ENCODE data around the gene ZDHHC14. TPM values are rescaled to one million over a fixed set of nuclear protein-coding genes. Genes with fewer than 3 reads are reported as not detected.

ZDHHC14 gene
- total RNA-seq, 2 experiments from 2014 or later = 5.2 TPM

- no peaks in the 10 kb centered on the region for H3K9me3 Mint-ChIP-seq
- POLR2A ChIA-PET = interaction anchor here (0.6 to 1.9 kb wide), 2 partner anchors 10 to 347 kb away, joined by 4 to 7 read pairs; partner anchors contain the start of gene TMEM242
Measured at GRCh38 chr6:157669747-157670216, 288.8 kb downstream of the ZDHHC14 start.

GRCh38 chr6:157670466-157671186 lies 289.6 kb downstream of the ZDHHC14 start:
- POLR2A ChIA-PET = interaction anchor here (1.9 kb wide), 1 partner anchor 347 kb away, joined by 7 read pairs; the partner anchor contains the start of gene TMEM242

More at GRCh38 chr6:157669747-157670216, 288.8 kb downstream of the ZDHHC14 start:
- peak overlapping the region; percentile 24 for H3K4me3 Mint-ChIP-seq
- no peak for DNase-seq
- H3K27me3 Mint-ChIP-seq = peaks cover 3% of the 10 kb centered on the region
- H3K4me1 Mint-ChIP-seq = peaks cover 7% of the 10 kb centered on the region
- ATAC-seq (ENCODE audit: low read depth) = peak; percentile 53
- no peaks in the 10 kb centered on the region for H3K36me3 Mint-ChIP-seq
- no peak overlapping the region for H3K27ac Mint-ChIP-seq

GRCh38 chr6:157672726-157673412 lies 291.9 kb downstream of the ZDHHC14 start:
- POLR2A ChIA-PET = no interaction called here
- DNase-seq (no peak), ATAC-seq (ENCODE audit: low read depth) (no peak)
- Mint-ChIP-seq H3K27me3 (peaks cover 2% of the 10 kb centered on the region), H3K9me3 (no peaks in the 10 kb centered on the region), H3K4me1 (peaks cover 5% of the 10 kb centered on the region), H3K4me3 (no peak overlapping the region), H3K27ac (no peak overlapping the region), H3K36me3 (no peaks in the 10 kb centered on the region)

More at GRCh38 chr6:157670466-157671186, 289.6 kb downstream of the ZDHHC14 start:
- no peak overlapping the region for H3K4me3 Mint-ChIP-seq
- H3K9me3 Mint-ChIP-seq = no peaks in the 10 kb centered on the region
- ATAC-seq (ENCODE audit: low read depth) (no peak), DNase-seq (no peak)
- no peak overlapping the region for H3K27ac Mint-ChIP-seq
- no peaks in the 10 kb centered on the region for H3K36me3 Mint-ChIP-seq
- H3K4me1 Mint-ChIP-seq = peaks cover 7% of the 10 kb centered on the region
- peaks cover 3% of the 10 kb centered on the region for H3K27me3 Mint-ChIP-seq

- H3K4me1 Mint-ChIP-seq = peaks cover 5% of the 10 kb centered on the region
- ATAC-seq (ENCODE audit: low read depth) = no peak
- no peak for DNase-seq
- peaks cover 2% of the 10 kb centered on the region for H3K27me3 Mint-ChIP-seq
- POLR2A ChIA-PET = no interaction called here
- H3K9me3 Mint-ChIP-seq = no peaks in the 10 kb centered on the region
- no peak overlapping the region for H3K4me3 Mint-ChIP-seq
- H3K36me3 Mint-ChIP-seq = no peaks in the 10 kb centered on the region
- no peak overlapping the region for H3K27ac Mint-ChIP-seq
Measured at GRCh38 chr6:157673596-157673995, 292.6 kb downstream of the ZDHHC14 start.

GRCh38 chr6:157674061-157674460 lies 293.1 kb downstream of the ZDHHC14 start:
- Mint-ChIP-seq H3K4me1 (peaks cover 5% of the 10 kb centered on the region), H3K9me3 (no peaks in the 10 kb centered on the region), H3K27ac (no peak overlapping the region), H3K27me3 (peaks cover 2% of the 10 kb centered on the region), H3K4me3 (no peak overlapping the region), H3K36me3 (no peaks in the 10 kb centered on the region)
- DNase-seq (no peak), ATAC-seq (ENCODE audit: low read depth) (no peak)
- POLR2A ChIA-PET = no interaction called here

GRCh38 chr6:157675831-157676230 lies 294.8 kb downstream of the ZDHHC14 start:
- Mint-ChIP-seq H3K36me3 (no peaks in the 10 kb centered on the region), H3K4me1 (peaks cover 1% of the 10 kb centered on the region), H3K9me3 (no peaks in the 10 kb centered on the region), H3K27ac (no peak overlapping the region), H3K27me3 (peaks cover 2% of the 10 kb centered on the region), H3K4me3 (no peak overlapping the region)
- POLR2A ChIA-PET = no interaction called here
- DNase-seq = no peak
- ATAC-seq (ENCODE audit: low read depth) = no peak

GRCh38 chr6:157676241-157676640 lies 295.3 kb downstream of the ZDHHC14 start:
- ATAC-seq (ENCODE audit: low read depth) = no peak
- Mint-ChIP-seq H3K27ac (no peak overlapping the region), H3K4me3 (no peak overlapping the region), H3K9me3 (no peaks in the 10 kb centered on the region), H3K27me3 (peaks cover 2% of the 10 kb centered on the region), H3K36me3 (no peaks in the 10 kb centered on the region), H3K4me1 (no peaks in the 10 kb centered on the region)
- POLR2A ChIA-PET = no interaction called here
- DNase-seq = no peak

GRCh38 chr6:157677235-157677634 lies 296.2 kb downstream of the ZDHHC14 start:
- DNase-seq = no peak
- Mint-ChIP-seq H3K27me3 (peaks cover 2% of the 10 kb centered on the region), H3K4me1 (no peaks in the 10 kb centered on the region), H3K27ac (no peak overlapping the region), H3K4me3 (no peak overlapping the region), H3K36me3 (no peaks in the 10 kb centered on the region), H3K9me3 (no peaks in the 10 kb centered on the region)
- ATAC-seq (ENCODE audit: low read depth) = no peak
- POLR2A ChIA-PET = no interaction called here

GRCh38 chr6:157679605-157680580 lies 298.9 kb downstream of the ZDHHC14 start:
- Mint-ChIP-seq H3K4me1 (no peaks in the 10 kb centered on the region), H3K9me3 (no peaks in the 10 kb centered on the region)
- POLR2A ChIA-PET = interaction anchor here (0.6 kb wide), 1 partner anchor 529 kb away, joined by 3 read pairs; no protein-coding TSS in a partner anchor

GRCh38 chr6:157681041-157681650 lies 300.2 kb downstream of the ZDHHC14 start:
- POLR2A ChIA-PET = no interaction called here
- Mint-ChIP-seq H3K9me3 (no peaks in the 10 kb centered on the region), H3K27me3 (peaks cover 2% of the 10 kb centered on the region), H3K36me3 (no peaks in the 10 kb centered on the region), H3K27ac (no peak overlapping the region), H3K4me3 (no peak overlapping the region), H3K4me1 (no peaks in the 10 kb centered on the region)
- DNase-seq (no peak), ATAC-seq (ENCODE audit: low read depth) (no peak)

More at GRCh38 chr6:157679605-157680580, 298.9 kb downstream of the ZDHHC14 start:
- H3K27me3 Mint-ChIP-seq = peaks cover 2% of the 10 kb centered on the region
- no peak for ATAC-seq (ENCODE audit: low read depth)
- no peak overlapping the region for H3K4me3 Mint-ChIP-seq
- DNase-seq = no peak
- H3K27ac Mint-ChIP-seq = no peak overlapping the region
- H3K36me3 Mint-ChIP-seq = no peaks in the 10 kb centered on the region

- Mint-ChIP-seq H3K4me1 (no peaks in the 10 kb centered on the region), H3K4me3 (no peak overlapping the region), H3K27ac (no peak overlapping the region), H3K9me3 (no peaks in the 10 kb centered on the region), H3K27me3 (no peaks in the 10 kb centered on the region), H3K36me3 (no peaks in the 10 kb centered on the region)
- DNase-seq = no peak
- POLR2A ChIA-PET = no interaction called here
- no peak for ATAC-seq (ENCODE audit: low read depth)
Measured at GRCh38 chr6:157682856-157683481, 302.0 kb downstream of the ZDHHC14 start.

- ATAC-seq (ENCODE audit: low read depth) (no peak), DNase-seq (no peak)
- no peaks in the 10 kb centered on the region for H3K4me1 Mint-ChIP-seq
- no peaks in the 10 kb centered on the region for H3K27me3 Mint-ChIP-seq
- H3K9me3 Mint-ChIP-seq = no peaks in the 10 kb centered on the region
- POLR2A ChIA-PET = no interaction called here
- no peak overlapping the region for H3K27ac Mint-ChIP-seq
- no peaks in the 10 kb centered on the region for H3K36me3 Mint-ChIP-seq
- H3K4me3 Mint-ChIP-seq = no peak overlapping the region
Measured at GRCh38 chr6:157683707-157684106, 302.7 kb downstream of the ZDHHC14 start.
